NCI-H128 (cell line): Measurements from ENCODE around the gene BPHL.
"Not testable (repeated sequence)": the region's sequence is repeated elsewhere in the genome, so short reads cannot be mapped to it uniquely, and the experiment has no call there.

ENCODE experiments used
- DNase-seq: peaks from one replicate; lab custom pipeline; 2025; ENCODE audit not compliant: unreplicated experiment; lab: John Stamatoyannopoulos, UW

Gene BPHL

GRCh38 chr6:3120765-3121089, 2.2 kb downstream of the BPHL start:
- DNase-seq = no peak

DNA sequence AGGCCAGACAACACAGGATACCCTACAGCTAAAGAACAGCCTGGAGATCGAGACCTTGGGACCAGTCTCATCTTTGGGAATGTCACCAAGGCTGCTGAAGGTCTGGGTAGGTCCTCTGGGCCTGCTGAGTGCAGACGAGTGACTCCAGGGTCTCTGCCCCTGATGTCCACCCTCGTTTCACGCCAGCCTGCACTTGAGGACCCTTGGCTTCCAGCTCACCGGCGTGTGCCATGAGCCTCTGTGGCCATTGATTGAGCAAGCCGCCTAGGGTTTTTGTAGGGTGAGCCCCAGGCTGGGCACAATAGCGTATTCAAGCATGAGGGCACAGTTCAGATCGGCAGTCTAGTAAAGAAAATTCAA, 4.3 kb downstream of the BPHL start:
- DNase-seq = no peak

GRCh38 chr6:3124667-3125066, 6.2 kb downstream of the BPHL start:
- no peak for DNase-seq

DNA sequence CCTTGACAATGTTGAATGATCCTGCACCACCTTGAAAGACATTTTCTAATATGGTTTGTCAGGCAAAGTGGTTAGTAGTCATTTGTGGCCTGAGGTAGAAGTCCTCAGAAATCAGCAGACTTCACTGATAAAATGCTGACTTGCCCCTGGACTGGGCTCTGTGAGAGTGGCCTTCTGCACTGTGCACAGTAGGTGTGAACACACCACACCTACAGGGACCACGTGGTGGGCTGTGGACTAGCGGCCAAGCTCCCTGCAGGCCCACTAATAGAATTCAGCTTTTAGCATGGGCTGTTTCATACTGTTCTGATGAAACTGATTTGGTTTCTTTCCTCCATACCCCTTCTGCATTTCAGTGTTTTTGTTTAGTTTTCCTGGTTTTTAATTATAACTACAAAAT, 7.3 kb downstream of the BPHL start:
- DNase-seq = no peak

DNA sequence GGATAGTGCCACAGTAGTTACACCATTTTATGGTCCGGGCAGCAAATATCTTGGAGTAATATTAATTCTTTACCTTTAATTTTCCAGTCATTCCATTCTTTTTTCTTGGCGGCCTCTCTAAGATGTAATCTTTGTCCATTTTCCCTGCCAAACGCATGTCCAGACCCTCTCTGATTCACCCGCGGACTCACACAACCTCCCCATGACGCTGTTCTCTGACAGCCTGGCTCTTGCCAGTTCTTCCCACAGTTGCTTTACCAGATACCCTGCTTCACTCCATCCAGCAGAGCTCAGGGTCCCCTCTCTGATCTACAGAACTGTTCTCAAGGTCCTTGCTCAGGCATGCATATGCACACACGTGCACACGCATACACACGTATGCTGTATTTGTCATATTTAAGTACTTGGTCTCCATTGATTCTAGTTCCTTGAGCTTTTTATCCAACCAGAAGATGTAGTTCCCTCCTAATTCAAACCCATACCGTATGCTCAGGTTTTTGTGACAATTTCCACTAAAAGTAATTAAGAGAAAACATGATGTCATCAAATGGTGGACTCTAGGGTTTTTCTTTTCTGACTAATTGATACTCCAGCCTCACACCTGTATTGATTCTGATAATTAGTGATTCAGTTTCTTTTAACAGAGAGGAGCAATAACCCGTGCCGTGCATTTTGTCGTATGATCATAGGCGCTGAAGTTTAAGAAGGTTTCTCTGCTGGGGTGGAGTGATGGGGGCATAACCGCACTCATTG, 10.0 kb downstream of the BPHL start:
- no peak for DNase-seq

DNA sequence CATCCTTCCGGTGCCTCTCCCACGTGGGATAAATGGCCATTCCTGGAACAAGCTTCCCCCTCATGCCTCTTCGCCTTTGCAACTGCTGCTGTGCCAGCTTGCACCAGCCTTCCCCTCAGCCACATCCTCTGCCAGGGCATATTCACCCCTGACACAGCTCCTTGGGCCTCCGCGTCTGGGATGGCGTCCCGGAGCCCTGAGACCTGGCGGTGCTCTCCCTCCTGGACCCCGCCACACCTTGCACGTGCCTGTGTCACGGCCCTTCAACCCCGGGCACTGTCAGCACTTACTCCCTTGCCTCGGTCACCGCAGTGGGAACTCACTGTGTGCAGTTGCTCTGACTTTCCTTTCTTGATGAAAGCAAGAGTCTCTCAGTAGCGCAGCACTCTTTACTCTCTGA, 13.2 kb downstream of the BPHL start:
- DNase-seq = no peak

DNA sequence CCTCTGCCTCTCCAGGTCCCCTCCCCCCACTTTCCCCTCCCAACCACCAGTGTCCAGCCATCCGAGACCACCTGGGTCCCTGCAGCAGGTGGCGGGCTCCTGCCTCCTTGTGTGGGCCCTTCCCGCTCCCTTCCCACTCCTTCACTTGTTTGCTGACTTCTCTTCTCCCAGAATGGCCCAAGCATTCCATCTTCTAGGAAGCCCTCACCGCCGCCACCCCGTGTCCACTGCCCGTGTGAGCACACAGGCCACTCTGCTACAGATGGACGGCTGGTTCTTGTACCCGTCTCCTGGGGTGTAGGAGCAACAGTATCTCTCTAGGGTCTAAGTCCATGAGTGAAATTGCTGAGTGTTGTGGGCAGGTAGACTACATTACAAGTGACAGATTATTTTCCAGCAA, 15.0 kb downstream of the BPHL start:
- DNase-seq = no peak

DNA sequence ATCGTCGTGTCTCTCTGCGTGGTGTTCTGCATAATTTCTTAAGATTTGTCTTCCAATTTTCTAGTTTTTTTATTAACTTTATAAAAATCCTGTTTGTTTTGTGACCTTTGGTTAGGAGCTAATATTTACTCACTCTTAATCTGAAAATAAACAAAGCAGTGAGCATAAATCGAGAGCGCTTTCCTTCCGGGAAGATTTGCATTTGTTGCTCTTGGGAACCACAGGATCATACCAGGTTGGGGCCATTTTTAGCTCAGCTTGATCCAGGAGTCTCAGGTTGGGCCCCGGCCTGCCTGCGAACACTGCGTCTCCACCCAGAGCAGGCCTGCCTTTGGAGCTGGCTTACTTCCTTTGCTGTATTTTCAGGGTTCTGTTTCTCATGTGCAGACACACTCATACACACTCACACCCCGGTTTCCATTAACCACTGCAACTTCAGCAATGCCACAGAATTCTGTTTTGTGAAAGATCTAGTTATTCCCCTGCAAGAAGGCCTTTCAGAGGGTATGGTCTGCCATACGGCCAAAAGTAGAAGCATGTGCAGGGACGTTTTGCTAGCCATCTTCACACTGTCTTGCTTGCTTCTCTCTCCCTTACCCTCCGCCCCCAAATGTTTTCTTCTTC, 17.3 kb downstream of the BPHL start:
- DNase-seq = no peak

- DNase-seq = no peak
Observed at GRCh38 chr6:3136292-3137011, 17.9 kb downstream of the BPHL start.

DNA sequence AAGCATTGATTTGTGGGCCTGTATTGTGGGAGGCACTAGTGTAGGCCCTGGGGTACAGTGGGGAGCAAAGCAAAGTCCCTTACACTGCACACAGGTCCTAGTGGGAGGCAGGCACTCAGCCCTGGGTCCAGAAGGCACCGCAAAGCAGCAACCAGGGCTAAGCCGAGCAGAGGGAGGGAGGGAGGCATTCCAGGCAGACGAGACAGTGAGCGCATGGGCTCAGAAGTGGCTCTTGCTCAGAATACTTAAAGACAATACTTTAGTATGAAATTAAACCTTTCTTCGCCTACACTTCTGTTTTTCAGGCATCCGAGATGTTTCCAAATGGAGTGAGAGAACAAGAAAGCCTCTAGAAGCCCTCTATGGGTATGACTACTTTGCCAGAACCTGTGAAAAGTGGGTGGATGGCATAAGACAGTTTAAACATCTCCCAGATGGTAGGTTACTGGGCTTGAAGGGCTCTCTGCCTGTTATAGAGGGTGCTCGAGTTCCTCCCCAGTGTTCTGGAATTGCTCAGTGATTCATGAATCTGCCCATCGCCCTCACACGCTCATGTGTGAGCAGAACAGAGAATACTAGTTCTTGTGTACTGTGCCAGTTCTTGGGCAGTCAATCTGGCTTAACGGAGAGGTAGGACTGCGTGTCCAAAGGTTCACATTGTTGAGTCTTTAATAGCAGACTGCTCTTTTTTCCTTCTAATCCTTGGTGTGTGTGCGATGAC, 18.7 kb downstream of the BPHL start:
- DNase-seq = no peak

DNA sequence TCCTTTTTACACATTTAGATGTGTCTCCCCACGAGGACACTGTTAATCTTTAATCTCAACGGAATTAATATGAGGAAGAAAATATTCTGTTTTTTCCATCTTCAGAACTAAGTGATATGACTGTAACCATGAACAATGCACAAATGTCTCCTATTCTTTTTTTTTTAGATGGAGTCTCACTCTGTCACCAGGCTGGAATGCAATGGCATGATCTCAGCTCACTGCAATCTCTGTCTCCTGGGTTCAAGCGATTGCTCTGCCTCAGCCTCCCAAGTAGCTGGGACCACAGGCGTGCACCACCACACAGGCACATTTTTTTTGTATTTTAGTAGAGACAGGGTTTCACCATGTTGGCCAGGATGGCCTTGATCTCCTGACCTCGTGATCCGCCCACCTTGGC, 19.4 kb downstream of the BPHL start:
- not testable (repeated sequence) for DNase-seq

DNA sequence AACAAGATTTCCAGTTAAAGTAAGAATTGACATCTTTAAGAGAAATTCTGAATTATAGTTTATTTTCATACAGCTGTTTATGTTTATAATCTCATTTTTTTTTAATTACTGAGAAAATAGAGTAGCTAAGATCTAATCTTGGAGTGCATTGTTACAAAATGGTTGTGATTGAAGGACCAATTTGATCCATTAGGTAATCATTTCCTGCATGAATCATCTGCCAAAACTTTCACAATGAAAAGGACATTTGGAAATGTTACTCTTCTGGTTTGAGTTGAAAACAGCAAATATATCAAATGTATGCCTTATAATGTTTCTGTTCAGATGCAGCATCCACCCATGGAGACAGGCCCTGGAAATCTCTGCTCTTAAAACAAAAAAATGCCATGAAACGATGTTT, 19.8 kb downstream of the BPHL start:
- DNase-seq = no peak

DNA sequence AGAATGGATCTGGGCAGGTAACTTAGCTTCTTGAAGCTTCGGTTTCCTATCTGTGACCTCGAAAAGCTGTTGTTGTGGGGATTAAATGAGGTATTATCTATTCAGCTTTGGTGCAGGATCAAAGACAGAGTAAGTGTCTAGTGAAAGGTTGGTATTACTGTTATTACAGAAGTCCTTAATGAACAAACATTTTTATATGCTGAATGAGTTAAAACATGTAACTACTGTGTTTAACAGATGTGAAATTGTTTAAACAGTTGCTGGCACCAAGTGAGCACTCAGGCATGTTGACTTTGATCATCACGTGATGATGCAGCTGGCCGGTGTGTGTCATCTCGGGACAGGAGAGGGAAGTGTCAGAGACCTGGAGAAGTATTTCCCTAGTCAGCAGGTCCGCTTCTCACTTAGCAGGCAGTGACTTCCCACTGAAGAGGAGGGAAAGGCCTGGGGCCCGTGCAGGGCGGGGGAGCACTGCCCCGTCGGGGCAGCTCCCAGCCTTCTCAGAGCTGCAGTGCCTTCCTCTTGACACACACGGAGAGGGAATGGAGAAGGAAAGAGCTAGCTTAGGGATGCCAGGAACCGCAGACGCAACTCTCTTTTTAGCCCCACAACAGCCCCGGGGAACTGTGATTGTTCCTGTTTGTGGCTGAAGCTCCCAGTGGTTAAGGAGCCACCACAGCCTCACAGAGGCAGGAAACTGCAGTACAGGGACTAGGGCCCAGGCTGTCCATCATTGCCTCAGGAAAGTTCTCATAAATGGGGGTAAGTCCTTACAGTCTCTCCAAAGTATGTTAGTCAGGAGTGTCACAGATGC, 20.8 kb downstream of the BPHL start:
- DNase-seq = no peak

- DNase-seq = no peak
Observed at GRCh38 chr6:3140201-3140600, 21.7 kb downstream of the BPHL start.

- no peak for DNase-seq
Observed at GRCh38 chr6:3142536-3142935, 24.0 kb downstream of the BPHL start.

GRCh38 chr6:3143158-3143557, 24.6 kb downstream of the BPHL start:
- DNase-seq = no peak

- no peak for DNase-seq
Observed at GRCh38 chr6:3144571-3144970, 26.1 kb downstream of the BPHL start.

DNA sequence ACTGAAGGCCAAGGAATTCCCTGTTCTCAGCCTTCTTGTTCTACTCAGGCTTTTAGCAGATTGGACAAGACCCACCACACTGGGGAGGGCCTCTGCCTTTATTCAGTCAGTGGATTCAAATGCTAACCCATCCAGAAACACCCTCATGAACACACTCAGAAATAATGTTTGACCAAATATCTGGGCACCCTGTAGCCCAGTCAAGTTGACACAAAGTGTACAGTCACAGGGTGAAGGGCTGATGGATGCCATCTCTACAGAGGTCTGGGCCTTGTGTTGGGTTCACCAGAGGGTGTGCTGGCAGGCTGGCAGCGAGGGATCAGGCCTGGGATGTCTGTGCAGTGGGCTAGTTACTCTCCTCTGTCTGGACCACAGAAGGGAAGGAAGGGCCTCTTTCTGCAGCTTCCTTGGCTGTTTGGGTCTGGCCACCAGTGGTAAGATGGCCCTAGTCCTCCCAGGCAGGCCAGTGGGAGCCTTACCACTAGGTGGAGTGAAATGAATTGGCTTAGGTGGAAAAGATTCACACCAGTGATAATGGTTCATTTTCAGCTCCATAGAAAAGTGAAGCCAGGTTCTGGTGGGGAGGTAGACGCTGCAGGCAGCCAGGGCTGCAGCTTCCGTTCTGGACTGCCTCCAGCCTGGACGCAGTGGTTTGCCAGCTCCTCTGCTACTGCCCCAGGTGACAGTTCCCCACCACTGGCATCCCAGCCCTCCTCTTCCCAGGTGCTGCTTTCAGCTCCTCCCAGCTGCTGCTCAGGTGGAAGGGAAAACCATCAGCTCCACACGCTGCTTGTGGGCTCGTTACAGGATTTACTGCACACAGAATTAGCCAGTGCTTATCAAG, 29.6 kb downstream of the BPHL start:
- DNase-seq = no peak

DNA sequence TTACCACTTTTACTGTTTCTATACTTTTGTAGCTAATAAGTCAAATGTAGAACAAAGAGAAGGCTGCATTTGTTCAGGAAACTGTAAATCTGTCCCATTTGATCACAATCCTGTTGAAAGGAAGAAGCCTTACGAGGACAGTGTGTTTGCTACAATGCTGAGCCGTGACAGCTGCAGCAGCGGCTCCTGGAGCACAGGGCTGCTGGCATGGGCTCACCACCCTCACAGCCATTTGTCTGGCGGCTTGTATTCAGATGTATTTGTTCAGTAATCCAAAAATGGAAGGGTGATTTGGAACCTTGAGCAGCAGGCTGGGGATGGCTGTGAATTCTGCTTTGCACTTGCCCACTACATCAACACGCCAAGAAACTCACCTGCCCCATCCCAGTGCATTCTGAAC, 33.2 kb downstream of the BPHL start:
- DNase-seq = no peak

- DNase-seq = no peak
Observed at GRCh38 chr6:3152689-3153088, 34.2 kb downstream of the BPHL start.
